ENCODE measurements around the gene SEC61G. TPM values are rescaled to one million over a fixed set of nuclear protein-coding genes. Genes with fewer than 3 reads are reported as not detected.

Gene SEC61G
- total RNA-seq, 1 experiment from 2014 or later, result 208 TPM

- no peak for TF ChIP-seq IRF1 (CRISPR knock-in tag; IDR thresholded peaks at IDR 0.05)
- no peak for TF ChIP-seq AFF4 (CRISPR knock-in tag; IDR thresholded peaks at IDR 0.05; ENCODE audit: borderline replicate concordance)
- TF ChIP-seq ETV6 (CRISPR knock-in tag; IDR thresholded peaks at IDR 0.05), result no peak
- peak; percentile 85 for TF ChIP-seq NFYB (CRISPR knock-in tag; conservative IDR thresholded peaks at IDR 0.05; ENCODE audit: low read depth)
- TF ChIP-seq ERG (CRISPR knock-in tag; IDR thresholded peaks at IDR 0.05), result no peak
- no peak for TF ChIP-seq ZNF263 (CRISPR knock-in tag; IDR thresholded peaks at IDR 0.05; ENCODE audit: low read depth)
- TF ChIP-seq ZNF121 (CRISPR knock-in tag; IDR thresholded peaks at IDR 0.05), result no peak
- no peak for TF ChIP-seq CDX4 (CRISPR knock-in tag; IDR thresholded peaks at IDR 0.05; ENCODE audit: borderline replicate concordance)
- TF ChIP-seq ELF4 (CRISPR knock-in tag; IDR thresholded peaks at IDR 0.05; ENCODE audit: low read depth), result 0 out of 2 replicates have a peak, but pooled peaks have one; percentile 35
- TF ChIP-seq TEAD1 (CRISPR knock-in tag; IDR thresholded peaks at IDR 0.05), result no peak
- TF ChIP-seq ZNF416 (CRISPR knock-in tag; IDR thresholded peaks at IDR 0.05), result no peak
- no peak for TF ChIP-seq SMAD3 (CRISPR knock-in tag; IDR thresholded peaks at IDR 0.05; ENCODE audit: borderline replicate concordance)
- no peak for TF ChIP-seq TEAD4 (CRISPR knock-in tag; IDR thresholded peaks at IDR 0.05)
- no peak for TF ChIP-seq KAT7 (CRISPR knock-in tag; IDR thresholded peaks at IDR 0.05; ENCODE audit: borderline replicate concordance)
- no peak for TF ChIP-seq NR3C1 (CRISPR knock-in tag; conservative IDR thresholded peaks at IDR 0.05; ENCODE audit: low read depth)
- no peak for TF ChIP-seq ZNF232 (CRISPR knock-in tag; IDR thresholded peaks at IDR 0.05)
These were observed at the start of gene SEC61G (continued) for GRCh38 chr7:54758702-54759592.

GRCh38 chr7:54802841-54803240, 43.8 kb upstream of the SEC61G start:
- Mint-ChIP-seq H3K27me3 (ENCODE audit: low read depth) (no peaks in the 10 kb centered on the region; the same call in 1 of the 2 replicates), H3K4me3 (no peak overlapping the region), H3K36me3 (peaks cover 2% of the 10 kb centered on the region; the same call in 1 of the 2 replicates), H3K4me1 (peaks cover 10% of the 10 kb centered on the region; the same call in 1 of the 2 replicates), H3K27ac (no peak overlapping the region), H3K9me3 (peaks cover 4% of the 10 kb centered on the region)
- ATAC-seq, result no peak
- TF ChIP-seq CDX4 (CRISPR knock-in tag; IDR thresholded peaks at IDR 0.05; ENCODE audit: borderline replicate concordance) (no peak), ESRRA (CRISPR knock-in tag; IDR thresholded peaks at IDR 0.05; ENCODE audit: borderline replicate concordance) (no peak), HMGA2 (CRISPR knock-in tag; IDR thresholded peaks at IDR 0.05) (no peak), CREB1 (CRISPR knock-in tag; IDR thresholded peaks at IDR 0.05) (no peak), IRF1 (CRISPR knock-in tag; IDR thresholded peaks at IDR 0.05) (no peak), NR2C2 (CRISPR knock-in tag; IDR thresholded peaks at IDR 0.05) (no peak), E2F4 (CRISPR knock-in tag; IDR thresholded peaks at IDR 0.05; ENCODE audit: borderline replicate concordance, low read depth) (no peak), PREB (CRISPR knock-in tag; IDR thresholded peaks at IDR 0.05; ENCODE audit: borderline replicate concordance) (no peak), NFATC4 (CRISPR knock-in tag; IDR thresholded peaks at IDR 0.05) (no peak), ZMAT4 (CRISPR knock-in tag; IDR thresholded peaks at IDR 0.05) (no peak)
- ChIA-PET CTCF (interaction anchor here (0.6 to 2.2 kb wide), 3 partner anchors 15 to 468 kb away, joined by 3 to 8 read pairs (median 7); no protein-coding TSS in a partner anchor), POLR2A (no interaction called here)
- no peak for DNase-seq (ENCODE audit: low spot score)

Measured in WTC11 (cell line).